HG03460 (cell line): ENCODE data around the gene GADD45G.

Experiments
- ATAC-seq: cut with Tn5 transposase; IDR thresholded peaks from one replicate; pipeline ENCODE4 v1.9.1; 2021; ENCODE audit not compliant: unreplicated experiment

Gene GADD45G

GRCh38 chr9:89608641-89609335, 4.0 kb downstream of the GADD45G start:
- ATAC-seq = no peak

DNA sequence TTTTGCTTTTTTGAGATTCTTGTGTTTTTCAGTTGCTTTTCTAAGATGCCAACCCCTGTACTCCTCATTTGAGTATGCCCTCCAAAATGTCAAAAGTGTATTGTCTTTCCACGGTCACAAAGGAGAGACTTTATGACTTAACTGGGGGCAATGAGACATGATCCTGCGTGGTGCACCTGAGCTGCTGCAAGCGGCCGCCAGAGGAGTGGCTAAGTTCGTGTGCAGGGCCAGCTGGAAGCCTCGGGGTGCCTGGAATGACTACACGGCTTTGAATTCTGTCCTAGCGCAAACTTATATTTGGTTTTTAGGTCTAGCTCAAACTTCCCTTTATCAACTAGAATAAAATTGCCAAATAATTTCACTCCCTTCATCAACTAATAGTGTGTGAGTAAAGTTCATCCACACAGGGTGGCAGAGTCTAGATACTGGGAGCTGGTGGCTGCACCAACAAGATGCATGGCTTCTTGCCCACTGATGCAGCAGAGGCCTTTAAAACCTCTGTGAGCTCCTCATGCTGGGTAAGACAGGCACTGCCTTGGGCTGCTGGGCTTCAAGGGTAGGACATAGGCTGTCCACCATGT, 4.7 kb downstream of the GADD45G start:
- no peak for ATAC-seq

- ATAC-seq = no peak
These were observed 5.6 kb downstream of the GADD45G start for GRCh38 chr9:89610391-89610925.

GRCh38 chr9:89611425-89611824, 6.6 kb downstream of the GADD45G start:
- no peak for ATAC-seq

DNA sequence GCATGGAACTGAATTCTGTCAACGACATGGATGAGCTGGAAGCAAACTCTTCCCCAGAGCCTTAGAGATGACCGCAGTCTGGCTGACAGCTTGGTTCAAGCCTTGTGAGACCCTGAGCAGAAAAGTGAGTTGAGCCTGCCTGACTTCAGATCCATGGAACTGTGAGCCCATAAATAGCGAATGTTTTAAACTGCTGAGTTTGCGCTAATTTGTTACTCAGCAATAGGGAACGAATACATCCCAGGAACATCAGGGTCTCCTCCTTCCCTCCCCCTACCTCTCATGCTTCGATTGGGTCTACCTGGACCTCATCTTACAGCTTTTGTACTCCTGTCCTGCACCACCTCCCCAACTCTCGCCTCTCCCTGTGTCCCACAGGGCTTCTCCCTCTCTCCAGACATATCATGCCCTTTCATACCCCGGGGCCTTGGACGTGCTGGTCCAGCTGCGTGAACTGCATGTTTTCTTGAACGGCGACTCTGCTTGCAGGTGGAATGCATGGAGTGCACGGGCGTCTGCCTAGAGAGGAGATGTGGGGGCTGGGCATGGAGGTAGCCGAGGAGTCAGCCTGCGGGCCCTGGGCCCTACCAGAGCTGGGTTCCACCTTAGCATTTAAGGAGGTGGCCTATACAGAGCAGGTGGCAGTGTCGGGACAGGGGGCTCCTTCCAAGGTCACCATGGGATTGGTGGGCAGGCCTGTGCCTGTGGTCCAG, 7.9 kb downstream of the GADD45G start:
- no peak for ATAC-seq

- ATAC-seq = no peak
These were observed 9.4 kb downstream of the GADD45G start for GRCh38 chr9:89613912-89614892.

DNA sequence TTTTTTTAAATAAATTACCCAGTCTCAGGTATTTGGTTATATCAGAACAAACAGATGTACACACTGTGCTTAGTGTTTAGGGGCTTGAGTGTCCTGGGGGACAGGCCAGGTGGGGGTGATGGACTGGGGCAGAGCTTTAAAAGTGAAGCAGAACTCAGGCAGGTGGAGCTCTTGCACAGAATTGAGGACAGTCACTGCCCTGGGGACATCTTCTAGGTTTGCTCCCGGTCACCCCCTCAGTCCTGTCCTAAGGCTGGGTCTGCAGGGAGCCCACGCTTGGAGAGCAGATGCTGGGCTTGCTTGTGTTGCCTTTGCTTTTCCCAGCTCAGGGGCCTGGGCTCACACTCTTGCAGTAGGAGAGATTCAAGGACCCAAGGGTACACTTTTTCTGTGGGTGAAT, 10.8 kb downstream of the GADD45G start:
- ATAC-seq = no peak

DNA sequence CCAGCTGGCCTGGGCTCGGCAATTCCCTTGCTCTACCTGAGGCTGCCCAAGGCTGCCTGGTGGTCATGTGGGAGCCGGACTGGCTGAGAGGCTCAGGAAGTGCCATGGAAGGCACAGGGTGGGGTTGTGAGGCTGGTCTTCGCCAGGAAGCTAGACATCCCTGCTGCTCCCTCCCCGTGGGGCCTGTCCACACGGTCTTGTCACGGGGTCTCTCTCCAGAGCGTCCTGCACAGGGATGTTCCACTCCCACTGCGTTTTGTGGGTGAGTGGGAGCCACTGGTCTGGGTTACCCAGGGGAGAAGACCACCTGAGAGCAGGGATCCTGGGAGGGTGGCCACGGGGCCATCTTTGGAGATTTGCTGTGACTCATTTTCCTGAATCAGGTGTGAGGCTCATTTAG, 11.6 kb downstream of the GADD45G start:
- ATAC-seq = no peak

GRCh38 chr9:89617978-89618377, 13.2 kb downstream of the GADD45G start:
- no peak for ATAC-seq

DNA sequence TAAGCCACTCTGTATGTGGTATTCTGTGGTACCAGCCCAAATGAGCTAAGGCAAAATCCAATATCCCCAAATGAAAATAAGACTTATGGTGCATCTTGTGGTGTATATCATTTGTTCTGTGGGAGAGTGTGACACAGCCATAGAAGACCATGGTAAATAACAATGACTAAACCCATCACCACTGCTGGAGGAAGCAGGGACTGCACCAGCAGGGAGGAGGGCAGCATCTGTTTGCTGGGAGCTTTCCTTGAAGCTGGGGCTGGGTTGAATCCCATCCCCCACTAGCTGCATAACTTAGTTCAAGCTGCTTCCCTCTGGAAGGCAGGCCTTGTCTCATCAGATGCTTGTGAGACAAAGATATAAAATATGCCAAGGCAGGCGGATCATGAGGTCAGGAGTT, 14.2 kb downstream of the GADD45G start:
- no peak for ATAC-seq

DNA sequence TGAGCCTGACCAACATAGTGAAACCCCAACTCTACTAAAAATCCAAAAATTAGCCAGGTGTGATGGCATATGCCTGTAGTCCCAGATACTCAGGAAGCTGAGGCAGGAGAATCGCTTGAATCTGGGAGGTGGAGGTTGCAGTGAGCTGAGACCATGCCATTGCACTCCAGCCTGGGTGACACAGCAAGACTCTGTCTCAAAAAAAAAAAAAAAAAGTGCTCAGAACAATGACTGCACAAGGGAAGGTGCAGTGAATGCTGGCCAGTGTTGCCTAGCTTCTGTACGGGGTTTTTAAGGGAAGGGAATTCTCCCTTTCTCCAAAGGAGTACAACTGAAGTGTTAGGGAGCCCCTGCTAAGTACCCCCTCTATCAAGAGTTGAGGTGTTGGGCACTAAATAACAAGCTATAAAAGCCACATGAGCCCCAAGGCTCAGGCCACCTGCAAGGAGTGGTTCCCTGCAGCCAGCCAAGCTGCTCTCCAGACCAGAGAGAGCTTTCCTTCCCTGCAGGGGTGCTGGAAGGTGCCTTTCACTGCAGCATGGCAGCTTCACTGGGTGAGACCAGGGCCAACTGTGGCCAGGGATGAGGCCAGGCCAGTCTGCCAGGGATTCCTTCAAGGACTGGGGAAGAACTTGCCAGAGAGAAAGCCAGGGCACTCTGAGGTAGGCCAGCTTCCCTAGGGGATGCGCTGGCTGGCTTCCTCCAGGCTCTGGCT, 14.8 kb downstream of the GADD45G start:
- ATAC-seq = no peak

DNA sequence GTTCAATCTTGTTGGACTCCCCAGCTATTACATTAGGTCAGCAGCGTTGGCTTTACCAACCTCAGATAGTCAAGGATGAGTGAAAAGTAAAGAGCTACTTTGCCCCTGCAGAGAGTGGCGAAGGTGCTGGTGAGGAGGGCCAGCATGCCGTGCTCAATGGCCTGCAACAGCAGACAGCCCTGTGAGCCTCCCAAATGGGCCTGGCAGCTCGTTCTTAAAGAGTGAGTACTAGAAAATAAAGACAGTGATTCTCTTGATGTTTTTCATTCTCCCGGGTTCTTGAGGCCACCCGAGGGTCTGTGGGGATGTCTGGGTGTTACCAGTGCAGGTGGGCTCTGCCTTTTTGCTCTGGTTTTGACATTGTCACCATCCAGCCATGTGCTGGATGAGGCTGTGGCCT, 16.2 kb downstream of the GADD45G start:
- ATAC-seq = no peak

DNA sequence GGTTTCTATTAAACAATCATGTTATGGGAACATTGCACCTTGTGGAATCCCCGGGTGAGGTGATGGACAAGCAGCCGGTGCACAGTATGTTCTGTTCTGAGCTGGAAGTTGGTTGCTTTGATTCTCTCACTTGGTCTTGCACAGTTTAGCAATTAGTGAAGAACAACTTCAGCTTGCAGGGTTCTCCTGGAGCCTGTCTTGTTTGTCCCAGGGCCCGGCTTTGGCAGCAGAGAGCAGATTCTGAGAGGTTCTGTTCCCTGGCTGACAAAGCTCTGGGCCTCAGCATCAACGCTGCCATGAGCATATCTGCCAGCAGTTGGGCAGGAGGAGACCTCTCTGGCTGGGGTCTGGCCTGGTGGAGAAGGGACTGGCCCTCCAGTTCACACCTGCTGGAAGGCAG, 16.9 kb downstream of the GADD45G start:
- no peak for ATAC-seq

DNA sequence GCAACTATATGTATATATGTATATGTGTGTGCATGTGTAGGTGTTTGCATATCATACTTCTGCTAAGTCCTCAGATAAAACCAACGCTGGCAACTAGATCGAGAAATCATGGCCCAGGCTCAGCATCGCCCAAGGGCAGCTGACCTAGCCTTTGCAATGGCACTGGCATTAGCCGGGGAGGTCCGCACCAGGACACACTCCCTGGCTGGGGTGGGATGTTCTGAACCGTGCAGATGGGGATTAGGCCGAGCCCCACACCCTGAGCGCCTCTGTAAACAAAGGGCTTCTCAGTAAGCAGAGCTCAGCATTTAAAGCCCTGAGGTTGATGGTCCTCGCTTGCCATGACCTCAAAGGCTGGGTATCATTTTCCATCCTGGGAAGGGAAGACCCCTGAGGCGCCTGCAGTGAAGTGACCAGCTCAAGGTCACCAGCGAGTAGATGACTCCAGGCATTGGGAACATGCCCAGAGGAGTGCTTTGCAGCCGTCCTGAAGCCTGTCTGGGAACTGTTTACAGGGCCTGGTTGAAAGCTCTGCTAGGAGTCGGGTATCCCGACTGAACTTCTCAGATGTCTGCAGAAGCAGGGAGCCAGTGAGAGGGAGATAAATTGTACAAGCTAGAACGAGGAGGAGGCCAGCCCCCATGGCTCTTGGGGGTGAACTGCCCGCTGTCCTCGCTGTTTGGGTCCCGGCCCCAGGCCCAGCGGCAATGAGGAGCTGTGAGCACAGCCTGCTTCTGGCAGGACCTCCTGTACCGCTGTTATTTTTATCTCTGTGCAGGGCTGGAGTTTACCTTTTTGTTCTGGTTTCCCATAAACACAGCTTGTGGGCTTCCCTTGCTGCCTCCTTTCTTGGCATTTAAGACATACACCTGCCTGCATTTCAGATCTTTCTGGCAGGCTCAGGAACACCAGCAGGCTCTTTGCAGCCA, 18.4 kb downstream of the GADD45G start:
- no peak for ATAC-seq

DNA sequence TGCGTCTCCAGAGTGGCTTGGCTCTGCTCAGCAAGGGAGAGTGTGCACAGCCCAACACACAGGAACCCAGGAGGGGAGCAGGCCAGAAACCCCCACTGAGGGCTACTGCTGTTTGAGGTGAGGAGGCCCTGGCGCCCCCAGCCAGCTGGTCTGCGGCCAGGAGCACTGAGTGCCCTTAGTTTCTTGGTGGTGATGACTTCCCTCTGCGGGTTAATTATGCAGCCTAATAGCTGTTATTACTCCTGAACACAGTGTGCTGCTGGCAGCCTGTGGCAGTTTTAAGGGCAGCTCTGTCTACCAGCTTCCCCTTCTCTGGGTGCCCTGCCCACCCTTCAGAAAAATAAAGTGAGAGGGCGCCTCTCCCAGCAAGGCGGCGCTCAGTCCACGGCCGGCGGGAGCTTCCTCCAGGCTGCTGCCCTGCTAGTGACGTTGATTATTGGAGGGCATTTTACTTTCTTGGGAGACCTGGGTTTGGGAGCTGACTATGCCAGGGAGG, 19.2 kb downstream of the GADD45G start:
- no peak for ATAC-seq

GRCh38 chr9:89625721-89626687, 21.2 kb downstream of the GADD45G start:
- no peak for ATAC-seq

DNA sequence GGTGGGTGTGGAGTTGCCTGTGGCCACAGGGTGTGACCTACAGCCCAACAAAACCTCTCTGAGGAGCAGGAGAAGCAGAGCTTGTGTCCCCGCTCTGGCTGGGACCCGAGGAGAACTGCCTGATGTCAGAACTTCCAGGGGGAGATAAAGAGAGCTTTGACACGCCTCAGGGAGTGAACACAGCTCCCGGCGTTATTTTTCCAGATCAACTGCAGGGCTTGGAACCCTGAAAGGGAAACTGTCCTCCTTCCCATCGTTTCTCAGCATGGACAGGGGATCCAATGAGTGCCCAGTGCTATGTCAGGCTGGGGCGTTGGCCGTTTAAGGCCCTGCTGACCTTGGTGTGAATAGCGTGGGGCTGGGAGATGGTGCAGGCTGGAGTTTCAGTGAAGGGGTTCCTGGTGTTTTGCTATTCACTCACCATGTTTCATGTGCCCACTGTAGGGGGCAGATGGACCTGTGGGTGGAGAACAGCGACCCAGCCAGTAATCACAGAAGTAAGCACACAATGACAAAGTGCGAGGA, 22.0 kb downstream of the GADD45G start:
- ATAC-seq = no peak

DNA sequence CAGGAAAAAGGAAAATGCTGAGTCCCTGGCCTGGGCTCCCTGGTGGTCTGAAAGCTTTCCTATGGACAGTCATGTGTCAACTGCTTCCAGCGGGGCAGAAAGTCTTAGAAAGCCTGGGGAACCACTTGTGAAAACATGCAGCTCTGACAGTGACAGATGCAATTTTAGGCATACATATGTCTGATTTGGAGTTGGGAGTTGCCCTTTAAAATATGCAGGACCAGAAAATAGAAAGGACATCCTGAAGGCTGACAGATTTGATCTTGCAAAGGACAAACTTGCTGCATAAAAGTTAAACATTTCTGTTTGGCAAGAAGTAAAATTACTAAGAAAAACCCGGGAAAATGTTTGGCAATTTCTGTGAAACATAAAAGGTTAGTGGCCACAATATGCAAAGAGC, 23.8 kb downstream of the GADD45G start:
- no peak for ATAC-seq
